ENCODE results near the gene SYCN.

GRCh38 chr19:39166571-39167391 is 37.3 kb downstream of the SYCN start:
- TF ChIP-seq POLR2AphosphoS5 (IDR thresholded peaks at IDR 0.05; ENCODE audit: low read depth, low read length) (no peak), TAF1 (IDR thresholded peaks at IDR 0.05; ENCODE audit: low read depth, low read length) (no peak), POLR2A (IDR thresholded peaks at IDR 0.05; ENCODE audit: low read depth, low read length) (no peak)

Data from GM12891 (cell line).